Measurements from ENCODE around the gene GABBR2.

GRCh38 chr9:98598861-98599260, 109.9 kb downstream of the GABBR2 start:
- TF ChIP-seq EZH2phosphoT487 (IDR thresholded peaks at IDR 0.05; ENCODE audit: borderline replicate concordance, low read length): no peak
- TF ChIP-seq CTCF (IDR thresholded peaks at IDR 0.05; ENCODE audit: low read depth, low read length, poor library complexity, severe bottlenecking): no peak
